Central memory CD4-positive, alpha-beta T cell (primary cell): ENCODE results near the gene AGFG2.
A peak's percentile ranks its signal among the peaks of the same experiment; 100 is the strongest.

Experiments used
- DNase-seq: peaks from one replicate; pipeline ENCODE4 v3.0.0; 2022

Gene AGFG2

DNA sequence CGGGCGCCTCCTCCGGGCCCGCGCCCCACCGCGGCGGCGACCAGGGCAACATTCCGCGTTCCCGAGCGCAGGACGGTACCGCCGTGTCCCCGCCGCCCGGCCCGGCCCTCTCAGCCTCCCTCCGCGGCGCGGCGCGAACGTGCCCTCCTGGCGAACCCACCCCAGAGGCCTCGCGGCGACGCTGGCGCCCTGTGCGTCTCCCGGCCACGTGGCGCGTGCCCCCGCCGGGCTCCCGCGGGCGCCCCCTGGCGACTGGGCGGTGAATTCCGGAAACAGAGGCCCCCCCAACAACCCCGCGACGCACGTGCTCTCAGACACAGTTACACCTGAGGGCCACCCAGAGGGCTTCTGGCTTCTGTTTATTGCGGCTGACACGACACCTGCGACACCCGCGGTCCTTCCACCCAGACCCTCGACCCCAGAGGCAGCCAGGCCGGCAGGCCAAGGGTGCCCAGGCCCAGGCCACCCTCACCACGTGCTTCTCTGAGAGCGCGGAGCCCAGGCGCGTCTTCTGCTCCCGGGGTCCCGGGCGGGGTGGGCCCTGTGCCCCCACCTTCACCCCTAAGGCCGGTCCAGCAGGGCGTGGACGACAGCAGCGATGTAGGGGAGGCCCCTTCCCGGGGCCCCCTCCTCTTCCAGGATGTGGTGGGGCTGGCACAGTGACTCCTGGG lies 34.8 kb downstream of the AGFG2 start, which contains the start of gene SAP25:
SAP25 (minus strand) TSS at position 210 of the 671 bp plus-strand sequence; CDS start at position 52, 158 bp downstream.
- no peak for DNase-seq

DNA sequence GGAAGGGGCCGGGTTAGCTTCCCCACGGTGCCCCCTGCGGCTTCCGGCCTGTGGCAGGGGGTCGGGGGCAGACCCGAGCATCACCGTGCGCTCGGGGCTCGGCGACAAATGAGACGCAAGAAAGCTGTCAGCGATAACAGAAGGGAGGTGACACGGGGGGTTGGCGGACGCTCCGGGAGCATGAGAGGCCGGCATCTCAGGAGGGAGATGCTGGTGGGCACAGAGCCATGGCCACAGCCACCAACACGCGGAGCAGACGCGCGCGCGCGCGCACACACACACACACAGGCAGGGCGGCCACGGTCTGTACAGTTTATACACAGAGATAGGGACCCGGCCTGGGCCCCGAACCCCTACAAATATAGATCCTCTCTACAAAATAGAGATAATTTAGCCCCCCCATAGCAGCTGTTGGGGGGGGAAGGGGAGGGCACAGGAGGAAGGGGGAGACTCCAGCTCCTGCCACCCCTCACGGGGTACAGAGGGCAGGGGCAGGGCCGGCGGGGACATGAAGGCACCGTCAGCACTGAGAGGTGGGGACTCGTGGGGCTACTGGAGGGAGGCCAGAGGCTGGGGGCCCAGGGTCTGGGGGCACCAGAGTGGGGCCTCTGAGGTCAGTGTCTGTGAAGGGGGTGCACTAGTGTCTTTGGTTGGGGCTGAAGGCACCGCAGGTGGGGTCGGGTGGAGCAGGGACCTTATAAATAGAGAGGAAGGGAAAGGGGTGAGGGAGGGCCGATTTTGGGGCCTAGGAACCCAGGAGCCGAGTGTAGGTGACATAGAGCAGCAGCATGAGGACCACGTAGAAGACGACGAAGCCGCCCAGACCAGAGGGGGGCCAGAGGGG lies 35.6 kb downstream of the AGFG2 start:
- DNase-seq, result no peak

DNA sequence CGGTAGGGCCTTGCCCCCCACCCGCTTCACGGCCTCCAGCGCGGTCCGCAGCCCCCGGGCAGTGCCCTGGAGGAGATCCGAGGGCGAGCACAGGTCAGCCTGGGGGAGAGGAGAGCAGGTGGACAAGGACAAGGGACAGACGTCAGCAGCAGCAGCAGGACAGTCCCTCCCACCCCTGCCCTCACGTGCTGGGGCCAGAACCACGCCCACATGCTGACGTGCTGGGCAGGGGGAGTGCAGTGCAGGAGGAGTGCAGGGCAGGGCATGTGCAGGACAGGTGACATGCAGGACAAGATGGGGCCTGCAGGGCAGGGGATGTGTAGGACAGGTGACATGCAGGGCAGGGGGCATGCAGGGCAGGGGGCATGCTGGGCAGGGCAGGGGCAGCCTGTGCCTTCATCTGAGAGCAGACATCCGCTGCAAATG lies 36.2 kb downstream of the AGFG2 start:
- no peak for DNase-seq

DNA sequence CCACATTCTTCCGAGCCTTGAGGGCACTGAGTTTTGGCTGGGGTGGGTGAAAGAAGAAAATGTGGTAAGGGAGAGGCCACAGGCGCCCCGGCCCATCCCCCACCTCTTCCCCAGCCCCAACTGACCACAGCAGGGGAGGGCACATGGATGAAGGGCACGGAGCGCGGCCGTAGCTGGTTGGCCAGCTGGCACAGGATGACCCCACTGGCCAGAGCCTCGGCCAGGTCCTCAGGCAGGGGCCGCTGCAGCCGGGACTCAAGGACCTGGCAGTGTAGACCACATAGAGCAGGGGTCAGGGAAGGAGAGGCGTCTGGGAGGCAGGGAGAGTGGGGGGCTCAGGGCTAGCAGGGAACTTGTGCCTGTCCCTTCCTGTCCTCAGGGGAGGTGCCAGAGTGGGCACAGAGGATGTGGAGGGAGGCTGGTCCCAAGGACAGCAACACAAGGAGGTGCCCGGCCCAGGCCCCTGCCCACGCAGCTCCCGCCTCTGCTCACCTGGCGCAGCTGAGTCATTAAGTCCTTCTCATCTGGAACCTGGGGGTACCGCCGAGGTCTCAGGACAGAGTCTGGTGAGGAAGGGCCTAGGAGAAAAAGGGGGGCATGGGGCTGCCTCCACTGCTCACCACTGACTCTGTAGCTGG lies 36.9 kb downstream of the AGFG2 start:
- no peak for DNase-seq

DNA sequence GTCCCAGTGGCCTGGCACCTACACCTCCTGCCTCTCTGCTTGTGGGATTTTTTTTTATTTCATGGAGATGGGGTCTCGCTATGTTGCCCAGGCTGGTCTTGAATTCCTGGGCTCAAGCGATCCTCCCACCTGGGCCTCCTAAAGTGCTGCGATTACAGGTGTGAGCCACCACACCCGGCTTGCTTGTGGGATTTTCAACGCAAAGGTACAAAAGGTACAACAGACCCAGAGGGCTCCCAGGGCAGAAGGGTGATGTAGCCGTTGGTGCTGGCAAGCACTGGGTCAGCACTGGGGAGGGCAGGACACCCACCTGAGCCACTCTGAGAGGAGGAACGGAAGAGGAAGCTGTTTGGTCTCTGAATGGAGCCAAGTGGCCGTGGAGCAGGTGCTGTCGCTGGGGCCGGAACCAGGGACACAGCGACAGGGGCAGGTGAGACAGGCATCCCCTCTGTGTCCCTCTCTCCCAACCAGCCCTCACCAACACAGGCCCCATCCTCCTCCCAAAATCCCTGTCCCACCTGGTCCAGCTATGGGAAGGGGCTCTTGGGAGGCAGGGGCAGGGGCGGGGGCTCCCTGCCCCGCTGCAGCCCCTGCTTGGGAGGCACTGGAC lies 37.5 kb downstream of the AGFG2 start:
- DNase-seq, result no peak

DNA sequence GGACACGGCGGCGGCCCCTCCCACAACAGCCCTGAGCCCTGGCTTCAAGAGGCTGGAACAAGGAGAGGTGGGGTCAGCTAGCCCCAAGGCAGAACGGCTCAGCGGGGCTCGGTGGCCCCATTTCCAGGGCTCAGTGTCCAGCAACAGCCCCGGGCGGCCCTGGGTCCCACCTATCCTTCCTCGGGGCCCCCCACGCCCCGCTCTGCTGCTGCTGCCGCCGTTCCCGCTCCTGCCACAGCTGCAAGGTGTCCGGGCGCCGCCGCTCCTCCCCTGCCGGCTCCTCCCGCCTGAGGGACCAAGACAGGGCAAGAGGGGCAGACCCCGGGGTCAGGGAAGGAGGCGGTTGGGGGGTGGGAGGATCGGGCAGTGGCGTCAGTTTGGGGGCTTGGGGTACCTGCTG lies 38.1 kb downstream of the AGFG2 start:
- no peak for DNase-seq

DNA sequence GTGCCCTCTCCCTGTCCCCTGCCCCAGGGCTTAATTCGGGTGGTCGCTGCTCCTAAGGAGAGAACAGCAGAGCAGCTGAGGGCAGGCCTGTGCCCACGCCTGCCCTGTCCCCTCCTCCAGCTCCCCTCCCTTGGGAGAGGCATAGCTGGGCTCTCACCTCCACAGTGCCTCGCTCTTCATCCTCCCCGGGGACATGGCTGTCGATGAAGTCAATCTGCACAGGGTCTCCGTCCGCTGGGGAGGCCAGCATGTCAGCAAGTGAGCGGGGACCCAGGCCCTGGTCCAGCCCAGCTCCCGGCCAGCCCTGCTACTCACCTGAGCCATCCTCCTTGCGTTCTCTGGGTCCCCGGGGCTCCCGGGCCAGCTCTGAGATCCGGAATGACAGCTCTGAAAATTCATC lies 38.5 kb downstream of the AGFG2 start:
- DNase-seq, result no peak

DNA sequence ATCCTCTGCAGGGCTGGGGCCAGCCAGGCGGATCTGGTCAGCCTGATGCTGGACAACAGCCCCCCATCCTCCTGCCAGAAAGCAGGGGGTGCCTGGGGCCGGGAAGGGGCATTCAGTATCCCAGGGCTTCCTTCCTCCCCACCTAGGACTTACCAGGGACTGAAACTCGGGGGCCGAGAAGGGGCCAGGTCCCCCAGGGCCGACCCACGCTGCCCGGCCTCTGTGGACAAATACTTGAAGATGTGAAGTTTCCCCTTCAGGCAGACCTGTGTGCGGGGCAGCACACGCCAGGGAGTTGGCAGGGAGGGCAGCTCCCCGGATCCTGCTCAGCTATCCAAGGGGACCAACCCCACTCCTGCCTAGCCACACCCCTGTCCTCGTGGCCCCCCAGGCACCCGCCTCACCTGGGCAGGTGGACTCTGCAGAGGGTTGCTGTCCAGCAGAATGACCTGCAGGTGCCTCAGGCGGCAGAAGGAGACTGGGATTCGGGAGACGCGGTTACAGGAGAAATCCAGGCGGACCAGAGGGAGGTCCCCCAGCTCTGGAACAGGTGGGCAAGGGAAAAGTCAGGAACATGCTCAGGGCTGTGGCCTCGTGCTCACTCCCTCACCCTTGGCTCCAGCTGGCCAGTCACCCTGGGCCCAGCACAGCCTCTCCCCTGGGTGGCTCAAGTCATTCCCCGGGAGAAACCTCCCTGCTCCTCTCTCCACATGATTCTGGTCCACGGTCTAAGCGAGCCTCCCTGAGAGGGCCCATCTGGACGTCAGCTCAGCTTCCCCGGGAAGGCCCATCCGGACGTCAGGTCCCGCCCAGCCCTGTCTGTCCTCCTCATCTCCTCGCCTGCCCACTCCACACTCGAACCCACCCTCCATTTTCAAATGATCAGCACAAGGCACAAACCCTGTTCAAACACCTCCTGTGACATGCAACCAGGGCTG lies 39.5 kb downstream of the AGFG2 start:
- DNase-seq, result no peak

DNA sequence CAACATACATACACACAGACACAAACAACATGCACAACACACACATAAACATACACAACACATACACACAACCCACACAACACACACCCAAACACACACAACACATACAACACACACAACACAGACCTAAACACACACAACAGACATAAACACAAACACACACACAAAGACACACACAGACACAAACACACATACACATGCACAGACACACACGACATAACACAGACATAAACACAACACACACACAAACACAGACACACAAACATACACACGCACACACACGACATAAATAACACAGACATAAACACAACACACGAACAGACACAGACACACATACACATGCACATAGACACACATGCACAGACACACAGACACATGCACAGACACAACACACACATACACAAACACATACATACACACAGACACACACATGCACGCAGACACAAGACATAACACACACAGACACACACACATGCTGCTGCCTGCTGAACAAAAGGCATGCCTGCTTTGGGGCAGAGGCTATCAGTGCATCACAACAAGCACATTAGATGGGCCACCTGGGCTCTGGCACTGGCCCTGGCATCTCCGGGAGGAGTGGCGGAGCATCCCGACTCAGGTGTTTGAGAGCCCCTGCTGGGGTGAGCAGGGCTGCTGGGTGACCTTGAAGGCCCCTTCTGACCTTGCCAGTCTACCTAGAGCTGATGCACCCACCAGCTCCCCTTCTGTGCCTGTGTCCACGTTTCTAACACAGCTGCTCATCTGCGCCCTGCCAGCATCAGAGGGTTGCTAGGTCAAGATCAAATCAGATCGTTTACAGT lies 41.7 kb downstream of the AGFG2 start:
- DNase-seq, result no peak

DNA sequence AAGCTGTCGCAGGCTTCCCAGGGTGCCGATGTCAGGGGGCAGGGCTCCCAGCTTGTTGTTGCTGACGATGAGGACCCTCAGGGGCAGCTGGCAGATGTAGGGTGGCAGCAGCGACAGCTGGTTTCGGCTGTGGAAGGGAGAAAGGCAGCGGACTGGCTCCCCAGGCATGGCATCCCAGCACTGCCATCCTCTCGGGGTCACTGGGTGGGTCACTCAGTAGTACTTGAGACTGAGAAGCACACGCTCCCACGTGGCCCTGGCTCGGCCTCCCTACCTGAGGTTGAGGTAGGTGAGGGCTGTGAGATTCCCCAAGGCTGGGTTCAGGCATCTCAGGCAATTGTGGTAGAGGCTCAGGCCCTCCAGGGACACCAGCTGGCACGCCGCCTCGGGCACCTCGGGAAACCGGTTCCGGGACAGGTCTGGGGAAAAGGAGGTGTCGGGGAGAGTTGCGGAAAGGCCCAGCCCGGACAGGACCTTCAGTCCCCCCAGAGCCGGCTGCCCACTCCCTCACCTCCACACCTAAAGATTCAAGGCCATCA lies 43.1 kb downstream of the AGFG2 start:
- no peak for DNase-seq

DNA sequence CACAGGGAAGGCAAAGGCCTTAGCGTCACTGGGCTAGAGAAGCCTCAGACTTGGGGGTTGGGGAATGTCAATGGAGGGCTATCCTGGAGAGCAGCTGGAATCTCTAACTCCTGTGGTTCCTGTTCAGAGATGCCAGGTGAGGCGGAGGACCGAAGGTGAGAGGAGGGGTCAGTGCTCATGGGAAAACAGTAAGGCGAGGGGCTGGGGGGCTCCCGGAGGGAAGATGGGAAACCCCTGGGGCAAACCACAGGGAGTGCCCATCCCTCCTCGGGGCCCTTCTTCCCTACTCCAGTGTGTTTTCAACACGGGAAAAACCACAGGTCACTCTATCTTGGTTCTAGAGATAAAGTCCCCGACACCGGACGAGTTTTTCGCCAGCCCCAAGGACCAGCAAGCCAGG lies 43.6 kb downstream of the AGFG2 start:
- no peak for DNase-seq

DNA sequence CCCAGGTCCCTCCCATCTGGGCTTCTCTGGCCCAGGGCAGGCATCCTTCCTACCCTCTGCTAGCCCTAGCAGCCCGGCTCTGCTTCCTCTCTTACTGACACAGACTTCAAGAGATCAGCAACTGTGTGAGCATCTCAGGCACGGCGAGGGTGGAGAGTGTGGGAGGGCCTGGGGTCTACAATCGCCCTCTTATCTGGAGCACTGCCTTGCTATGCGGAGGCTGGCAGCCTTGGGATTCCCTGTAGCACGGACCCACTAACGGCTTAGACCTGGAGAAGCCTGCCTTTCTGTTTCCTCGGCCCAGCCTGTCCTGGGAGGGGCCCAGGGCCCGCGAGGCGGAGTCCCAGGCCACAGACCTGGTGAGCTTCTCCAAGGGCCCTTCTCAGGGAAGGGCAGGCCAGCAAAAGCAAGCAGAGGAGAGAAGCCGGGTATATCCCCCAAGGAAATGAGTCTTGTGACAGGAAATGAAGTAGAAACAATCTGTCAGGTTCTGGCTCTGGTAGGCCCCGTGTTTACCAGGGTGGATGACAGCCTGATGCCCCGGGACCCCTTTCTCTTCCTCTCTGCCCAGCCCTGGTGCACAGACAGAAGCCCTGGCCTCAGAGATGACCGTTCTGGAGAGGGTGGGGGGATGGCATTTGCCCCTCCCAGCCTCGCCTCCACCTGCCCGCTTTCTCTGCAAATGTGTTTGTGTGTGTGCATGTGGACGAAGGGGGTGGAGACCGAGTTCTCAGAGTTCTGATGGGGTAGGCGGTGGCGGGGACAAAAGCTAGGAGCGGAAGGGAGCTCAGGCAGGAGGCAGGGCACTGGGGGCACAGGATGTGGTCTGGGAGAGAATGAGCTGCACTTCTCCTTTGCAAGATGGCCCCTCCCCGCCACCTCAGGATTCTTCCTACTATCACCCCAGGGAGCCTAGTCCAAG lies 44.4 kb downstream of the AGFG2 start:
- DNase-seq, result peak; percentile 75

DNA sequence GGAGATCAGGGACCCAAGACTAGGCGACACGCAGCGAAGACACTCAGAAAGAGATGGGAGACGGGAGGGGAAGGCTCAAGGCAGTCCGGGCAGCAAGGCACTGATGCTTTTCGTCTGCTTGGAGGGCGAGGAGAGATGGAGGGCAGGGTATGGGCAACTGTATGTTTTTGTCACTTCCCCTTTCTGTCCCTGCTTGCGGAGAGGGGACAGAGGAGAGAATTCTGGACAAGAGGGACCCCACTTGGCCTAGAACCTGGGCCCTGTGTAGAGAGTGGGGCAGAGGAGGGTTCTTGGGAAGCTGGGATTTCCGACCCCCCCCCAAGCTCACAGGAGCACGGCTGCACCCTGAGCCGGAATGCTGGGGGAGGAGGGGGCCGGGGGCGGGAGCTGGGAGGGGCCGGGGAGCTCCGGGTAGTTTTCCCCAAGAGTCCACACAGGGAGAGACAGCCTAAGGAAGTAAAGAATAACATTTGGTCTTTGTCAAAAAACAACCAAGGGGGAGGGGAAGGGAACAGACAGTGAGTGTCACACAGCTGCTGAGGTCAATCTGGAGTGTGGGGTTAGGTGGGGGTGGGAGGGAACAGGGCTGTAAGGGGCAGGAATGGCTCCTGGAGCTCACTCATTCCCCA lies 45.2 kb downstream of the AGFG2 start:
- DNase-seq, result no peak

DNA sequence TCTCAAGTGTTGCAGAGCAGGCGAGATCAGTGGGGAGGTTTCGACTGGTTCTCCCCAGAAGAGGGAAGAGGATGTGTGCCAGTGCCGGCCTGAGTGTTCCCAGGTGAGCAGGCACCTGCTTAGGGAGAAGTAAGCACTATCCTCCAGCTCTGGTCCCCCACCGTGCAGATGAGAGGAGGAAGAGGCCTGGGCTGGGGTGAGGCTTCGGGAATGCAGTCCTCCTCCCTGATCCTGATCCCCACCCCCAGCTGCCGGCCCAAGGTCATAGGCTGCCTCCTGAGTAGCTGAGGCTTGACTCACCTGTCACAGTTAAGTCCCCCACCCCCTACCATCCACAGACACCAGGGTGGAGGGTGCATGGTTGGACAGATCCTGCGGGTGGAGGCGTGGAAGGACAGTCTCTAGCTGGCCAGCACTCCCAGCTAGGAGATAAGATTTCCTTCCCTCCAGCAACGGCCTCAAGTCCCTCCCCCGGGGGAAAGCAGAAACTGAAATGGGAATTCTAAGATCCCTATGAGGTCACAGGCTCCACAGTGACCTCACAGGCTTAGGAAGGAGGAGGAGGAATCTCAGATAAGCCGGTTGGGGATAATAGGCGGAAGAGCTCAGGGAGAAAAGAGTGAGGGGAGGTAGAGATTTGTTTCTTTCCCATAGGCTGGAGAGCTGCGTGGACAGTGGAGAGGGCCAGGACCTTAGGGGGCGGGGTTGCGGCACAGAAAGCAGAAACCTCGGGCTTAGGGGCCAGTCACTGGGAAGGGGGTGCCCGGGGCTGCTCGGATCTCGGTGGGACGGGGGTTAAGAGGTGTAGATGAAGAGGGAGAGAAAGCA lies 45.9 kb downstream of the AGFG2 start:
- no peak for DNase-seq

DNA sequence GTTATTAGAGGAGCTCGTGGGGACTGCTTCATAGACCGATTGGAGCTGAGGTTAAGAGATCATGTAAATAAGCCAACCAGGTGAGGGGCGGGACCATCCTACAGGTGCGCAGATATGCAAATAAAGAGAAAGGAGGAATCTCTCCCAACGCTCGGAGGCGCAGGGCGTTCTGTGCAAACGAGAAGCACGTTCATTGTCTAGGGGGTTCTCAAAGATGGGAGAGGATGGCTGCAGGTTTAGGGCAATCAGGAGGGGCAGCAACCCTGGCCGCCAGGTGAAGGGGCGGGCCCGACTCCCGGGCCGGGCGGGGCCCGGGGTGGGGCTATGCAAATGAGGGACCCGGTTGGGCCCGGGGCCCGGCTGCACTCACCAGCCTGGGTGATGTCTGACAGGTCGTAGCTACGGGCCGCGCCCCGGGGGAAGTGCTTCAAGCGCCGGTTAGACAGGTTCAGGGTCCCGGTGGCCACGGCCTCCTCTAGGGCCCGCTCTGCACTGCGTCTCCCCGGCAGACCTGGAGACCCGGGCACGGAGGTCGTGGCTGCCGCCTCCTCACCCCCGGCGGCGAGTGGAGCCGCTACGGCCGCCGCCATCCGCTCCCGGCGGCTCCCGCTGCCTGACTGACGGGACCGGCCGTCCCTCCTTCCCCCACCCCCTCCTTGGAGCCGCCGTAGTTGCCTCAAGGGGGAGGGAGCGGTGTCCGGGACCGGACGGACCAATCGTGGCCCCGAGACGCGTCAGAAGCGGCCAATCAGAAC lies 46.7 kb downstream of the AGFG2 start, which contains the start of gene LRCH4:
LRCH4 (minus strand) TSS at position 619 of the 755 bp plus-strand sequence; CDS start at position 590, 29 bp downstream.
- peak; percentile 65 for DNase-seq

DNA sequence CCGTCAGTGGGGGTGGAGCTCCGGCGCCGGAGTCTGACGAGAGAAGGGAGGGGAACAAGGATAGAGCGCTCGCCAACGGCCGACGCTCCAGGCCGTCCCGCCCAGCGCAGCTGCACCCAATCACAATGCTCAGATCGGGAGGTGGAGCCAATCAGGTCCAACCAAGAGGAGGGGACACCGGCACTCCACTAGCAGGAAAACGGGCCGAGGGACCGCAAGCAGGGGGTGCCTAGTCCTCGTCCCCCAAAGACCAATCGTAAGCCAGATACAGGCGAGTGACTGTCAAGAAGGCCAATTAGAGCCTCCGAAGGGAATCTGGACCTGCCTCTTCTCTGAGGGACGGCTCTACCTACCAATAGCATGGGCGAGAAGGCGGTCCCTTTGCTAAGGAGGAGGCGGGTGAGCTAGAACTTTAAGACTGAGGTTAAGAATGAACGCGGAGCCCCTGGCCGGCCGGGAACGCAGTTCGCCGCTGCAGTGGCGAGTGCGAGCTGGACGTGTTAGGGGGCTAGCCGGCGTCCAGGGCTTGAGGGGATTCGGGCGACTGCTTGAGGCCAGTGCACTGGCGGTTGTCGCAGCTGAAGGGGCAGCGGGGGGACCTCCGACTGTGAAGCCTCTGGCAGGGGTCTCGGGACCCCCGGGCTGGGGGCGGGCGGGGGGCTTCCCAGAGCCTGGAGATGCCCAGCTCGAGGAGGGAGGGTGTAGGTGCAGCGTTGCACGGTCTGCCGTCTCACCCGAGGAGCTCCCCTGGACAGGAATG lies 47.4 kb downstream of the AGFG2 start, which contains the start of gene FBXO24:
FBXO24 (plus strand) TSS at position 63 of the 760 bp plus-strand sequence; CDS start at position 361, 298 bp downstream.
- DNase-seq, result peak; percentile 100
